Stimulated activated memory B cell treated with anti-CD40 and anti-IgM and Interleukin-4, amounts not matched to agents 10 μg/mL and 1 μg/mL and 100 μg/mL, for 72 hours (primary cell): Measurements from ENCODE around the gene PMIS2.
"Not testable (repeated sequence)": the region's sequence is repeated elsewhere in the genome, so short reads cannot be mapped to it uniquely, and the experiment has no call there.

Source experiments
- ATAC-seq: fragments of 150-1000 bp; cut with Tn5 transposase; 2 replicates; pipeline ENCODE4 v1.10.0; 2021
- H3K27ac Mint-ChIP-seq: one replicate; pipeline ENCODE4 v1.8.0; 2022; ENCODE audit warnings: mild to moderate bottlenecking, mixed read lengths
- H3K27me3 Mint-ChIP-seq: one replicate; pipeline ENCODE4 v1.8.0; 2022; ENCODE audit warnings: mixed read lengths
- H3K36me3 Mint-ChIP-seq: one replicate; pipeline ENCODE4 v1.8.0; 2022; ENCODE audit warnings: mixed read lengths
- H3K4me1 Mint-ChIP-seq: one replicate; pipeline ENCODE4 v1.8.0; 2022; ENCODE audit warnings: mixed read lengths
- H3K4me3 Mint-ChIP-seq: one replicate; pipeline ENCODE4 v1.8.0; 2022; ENCODE audit warnings: mild to moderate bottlenecking, moderate library complexity, mixed read lengths
- H3K9me3 Mint-ChIP-seq: one replicate; pipeline ENCODE4 v1.8.0; 2022; ENCODE audit warnings: mixed read lengths

PMIS2 gene

GRCh38 chr19:35562336-35562735 is 23.6 kb upstream of the PMIS2 start:
- no peak overlapping the region for H3K4me3 Mint-ChIP-seq
- no peaks in the 10 kb centered on the region for H3K36me3 Mint-ChIP-seq
- no peak for ATAC-seq
- H3K4me1 Mint-ChIP-seq, result peaks cover 22% of the 10 kb centered on the region
- no peak overlapping the region for H3K27ac Mint-ChIP-seq
- H3K27me3 Mint-ChIP-seq, result peaks cover 65% of the 10 kb centered on the region
- no peaks in the 10 kb centered on the region for H3K9me3 Mint-ChIP-seq

DNA sequence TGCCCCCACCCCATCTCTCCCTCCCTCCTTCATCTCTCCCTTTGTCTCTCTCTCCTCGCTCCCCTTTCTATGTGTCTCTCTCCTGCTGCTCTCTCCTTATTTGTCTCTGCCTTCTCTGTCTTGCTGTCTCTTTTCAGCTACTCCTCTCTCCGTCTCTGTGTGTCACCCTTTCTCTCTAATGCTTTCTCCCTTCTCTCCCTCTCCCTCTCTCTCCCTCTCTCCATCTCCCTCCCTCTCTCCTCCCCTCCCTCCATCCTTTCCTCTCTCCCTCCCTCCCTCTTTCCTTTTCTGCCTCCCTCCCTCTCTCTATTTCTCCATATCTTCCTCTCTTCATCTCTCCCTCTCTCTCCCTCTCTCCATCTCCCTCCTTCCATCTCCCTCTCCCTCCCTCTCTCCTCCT is 23.2 kb upstream of the PMIS2 start:
- H3K36me3 Mint-ChIP-seq, result no peaks in the 10 kb centered on the region
- peaks cover 61% of the 10 kb centered on the region for H3K27me3 Mint-ChIP-seq
- no peak overlapping the region for H3K4me3 Mint-ChIP-seq
- H3K4me1 Mint-ChIP-seq, result peaks cover 18% of the 10 kb centered on the region
- H3K9me3 Mint-ChIP-seq, result no peaks in the 10 kb centered on the region
- no peak for ATAC-seq
- no peak overlapping the region for H3K27ac Mint-ChIP-seq

- peaks cover 58% of the 10 kb centered on the region for H3K27me3 Mint-ChIP-seq
- H3K4me1 Mint-ChIP-seq, result peaks cover 15% of the 10 kb centered on the region
- no peak within 1 kb of the TSS for H3K27ac Mint-ChIP-seq
- H3K36me3 Mint-ChIP-seq, result no peaks in the 10 kb centered on the region
- no peak for ATAC-seq
- H3K4me3 Mint-ChIP-seq, result no peak within 1 kb of the TSS
- H3K9me3 Mint-ChIP-seq, result no peaks in the 10 kb centered on the region
Observed at GRCh38 chr19:35563207-35563829, 22.7 kb upstream of the PMIS2 start, which contains the start of gene ATP4A. Gene ATP4A (minus strand): TSS chr19:35563658. CDS start chr19:35563629, 29 bp downstream.

DNA sequence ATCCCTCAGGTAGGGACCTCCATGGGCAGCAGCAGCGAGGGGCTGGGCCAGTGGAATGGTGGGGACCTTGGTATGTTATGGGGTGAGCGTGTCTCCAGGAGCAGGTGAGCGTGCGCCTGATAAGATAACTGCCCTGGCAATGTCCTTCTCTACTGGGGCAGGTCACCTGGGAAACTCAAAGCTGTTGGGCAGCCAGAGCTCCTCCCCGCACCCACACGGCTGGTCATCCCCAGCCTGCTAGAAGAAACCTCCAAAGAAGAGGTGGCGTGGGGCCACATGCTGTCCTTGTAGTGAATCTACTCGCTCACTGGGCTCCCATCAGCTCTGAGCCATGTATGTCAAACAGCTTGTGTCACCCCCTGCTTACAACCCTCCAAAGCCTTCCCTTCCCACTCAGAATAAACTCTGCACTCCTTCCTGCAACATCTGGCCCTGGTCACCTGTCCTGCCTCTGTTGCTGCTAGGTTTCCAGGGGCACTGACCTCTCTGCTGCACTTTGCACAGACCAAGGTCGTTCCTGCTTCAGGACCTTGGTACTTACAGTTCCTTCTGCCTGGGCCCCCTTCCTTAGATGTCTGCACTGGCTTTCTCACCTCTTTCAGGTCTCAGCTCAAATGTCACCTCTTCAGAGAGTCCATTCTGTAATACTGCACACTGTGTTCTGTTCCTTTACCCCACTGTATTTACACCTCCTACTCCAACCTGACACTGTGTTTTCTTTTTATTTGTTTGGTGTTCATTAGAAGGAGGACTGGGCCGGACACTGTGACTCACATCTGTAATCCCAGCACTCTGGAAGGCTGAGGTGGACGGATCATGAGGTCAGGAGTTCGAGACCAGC is 20.7 kb upstream of the PMIS2 start:
- H3K4me3 Mint-ChIP-seq, result no peak overlapping the region
- peaks cover 61% of the 10 kb centered on the region for H3K27me3 Mint-ChIP-seq
- no peak overlapping the region for H3K27ac Mint-ChIP-seq
- no peaks in the 10 kb centered on the region for H3K36me3 Mint-ChIP-seq
- peaks cover under 1% of the 10 kb centered on the region for H3K4me1 Mint-ChIP-seq
- H3K9me3 Mint-ChIP-seq, result no peaks in the 10 kb centered on the region
- ATAC-seq, result peak; percentile 28

DNA sequence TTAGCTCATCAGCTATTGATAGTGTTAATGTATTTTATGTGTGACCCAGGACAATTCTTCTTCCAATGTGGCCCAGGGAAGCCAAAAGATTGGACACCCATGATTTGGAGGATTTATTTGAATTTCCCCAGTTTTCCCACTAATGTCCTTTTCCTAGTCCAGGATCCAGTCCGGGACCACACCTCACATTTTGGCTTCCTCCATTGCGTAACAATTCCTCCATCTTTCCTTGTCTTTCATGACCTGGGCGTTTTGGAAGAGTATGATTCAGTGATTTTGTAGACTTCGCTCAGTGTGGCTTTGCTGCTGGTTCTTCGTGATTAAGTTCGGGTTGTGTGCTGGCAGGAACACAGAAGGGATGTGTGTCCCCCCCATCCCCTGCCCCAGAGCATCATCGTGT is 19.2 kb upstream of the PMIS2 start:
- no peak overlapping the region for H3K27ac Mint-ChIP-seq
- H3K4me3 Mint-ChIP-seq, result no peak overlapping the region
- H3K4me1 Mint-ChIP-seq, result no peaks in the 10 kb centered on the region
- no peaks in the 10 kb centered on the region for H3K9me3 Mint-ChIP-seq
- H3K27me3 Mint-ChIP-seq, result peaks cover 61% of the 10 kb centered on the region
- no peak for ATAC-seq
- no peaks in the 10 kb centered on the region for H3K36me3 Mint-ChIP-seq

- Mint-ChIP-seq H3K4me3 (no peak overlapping the region), H3K27me3 (peaks cover 43% of the 10 kb centered on the region), H3K27ac (no peak overlapping the region), H3K9me3 (no peaks in the 10 kb centered on the region), H3K36me3 (no peaks in the 10 kb centered on the region), H3K4me1 (no peaks in the 10 kb centered on the region)
- ATAC-seq, result no peak
Observed at GRCh38 chr19:35569281-35569781, 16.6 kb upstream of the PMIS2 start.

DNA sequence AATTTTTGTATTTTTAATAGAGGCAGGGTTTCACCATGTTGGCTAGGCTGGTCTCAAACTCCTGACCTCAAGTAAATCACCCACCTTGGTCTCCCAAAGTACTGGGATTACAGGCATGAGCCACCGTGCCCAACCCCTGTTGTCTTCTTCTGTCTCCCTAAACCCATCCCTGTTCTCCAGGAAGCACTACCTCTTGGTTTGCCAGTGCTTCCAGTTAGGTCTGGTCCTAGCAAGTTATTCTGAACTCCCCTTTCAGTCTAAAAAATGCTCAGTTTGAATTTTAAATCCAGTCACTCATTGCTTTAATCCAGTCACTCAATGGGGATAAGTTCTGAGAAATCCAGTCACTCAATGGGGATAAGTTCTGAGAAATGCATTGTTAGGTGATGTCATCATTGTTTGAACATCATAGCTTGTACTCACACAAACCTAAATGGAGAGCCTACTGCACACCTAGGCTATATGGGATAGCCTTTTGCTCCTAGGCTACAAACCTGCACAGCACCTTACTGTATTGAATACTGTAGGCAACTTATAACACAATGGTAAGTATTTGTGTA is 14.5 kb upstream of the PMIS2 start:
- no peak for ATAC-seq
- Mint-ChIP-seq H3K27me3 (peaks cover 41% of the 10 kb centered on the region), H3K4me3 (no peak overlapping the region), H3K27ac (no peak overlapping the region), H3K9me3 (peaks cover 8% of the 10 kb centered on the region), H3K4me1 (no peaks in the 10 kb centered on the region), H3K36me3 (peaks cover 9% of the 10 kb centered on the region)

- Mint-ChIP-seq H3K9me3 (peaks cover 14% of the 10 kb centered on the region), H3K27ac (no peak overlapping the region), H3K4me1 (no peaks in the 10 kb centered on the region), H3K27me3 (peaks cover 18% of the 10 kb centered on the region), H3K4me3 (no peak overlapping the region), H3K36me3 (peaks cover 15% of the 10 kb centered on the region)
- no peak for ATAC-seq
Observed at GRCh38 chr19:35577918-35578317, 8.1 kb upstream of the PMIS2 start.

DNA sequence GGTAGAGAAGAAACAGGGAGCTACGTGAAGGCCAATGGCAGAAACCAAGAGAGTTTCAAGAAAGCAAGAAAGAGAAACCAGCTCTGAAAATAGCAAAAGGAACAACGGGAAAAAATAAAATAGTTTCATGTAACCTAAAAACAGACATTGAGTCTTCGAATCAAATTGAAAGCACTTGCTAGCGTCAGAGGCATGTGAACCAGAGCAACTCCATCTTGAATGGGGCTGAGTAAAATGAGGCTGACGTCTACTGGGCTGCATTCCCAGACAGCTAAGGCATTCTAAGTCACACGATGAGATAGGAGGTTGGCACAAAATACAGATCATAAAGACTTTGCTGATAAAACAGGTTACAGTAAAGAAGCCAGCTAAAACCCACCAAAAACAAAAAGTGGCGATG is 7.3 kb upstream of the PMIS2 start:
- peaks cover 26% of the 10 kb centered on the region for H3K27me3 Mint-ChIP-seq
- H3K36me3 Mint-ChIP-seq, result peaks cover 15% of the 10 kb centered on the region
- H3K4me1 Mint-ChIP-seq, result no peaks in the 10 kb centered on the region
- H3K27ac Mint-ChIP-seq, result no peak overlapping the region
- H3K4me3 Mint-ChIP-seq, result no peak overlapping the region
- H3K9me3 Mint-ChIP-seq, result peaks cover 14% of the 10 kb centered on the region
- no peak for ATAC-seq

- Mint-ChIP-seq H3K4me1 (no peaks in the 10 kb centered on the region), H3K4me3 (no peak overlapping the region), H3K9me3 (no peaks in the 10 kb centered on the region), H3K27me3 (peaks cover 44% of the 10 kb centered on the region), H3K36me3 (no peaks in the 10 kb centered on the region), H3K27ac (no peak overlapping the region)
- ATAC-seq, result no peak
Observed at GRCh38 chr19:35582760-35583159, 3.2 kb upstream of the PMIS2 start.

GRCh38 chr19:35587321-35587720 is 1.3 kb downstream of the PMIS2 start:
- no peaks in the 10 kb centered on the region for H3K36me3 Mint-ChIP-seq
- no peak overlapping the region for H3K4me3 Mint-ChIP-seq
- no peak for ATAC-seq
- H3K27me3 Mint-ChIP-seq, result peaks cover 44% of the 10 kb centered on the region
- H3K9me3 Mint-ChIP-seq, result no peaks in the 10 kb centered on the region
- H3K27ac Mint-ChIP-seq, result no peak overlapping the region
- no peaks in the 10 kb centered on the region for H3K4me1 Mint-ChIP-seq

DNA sequence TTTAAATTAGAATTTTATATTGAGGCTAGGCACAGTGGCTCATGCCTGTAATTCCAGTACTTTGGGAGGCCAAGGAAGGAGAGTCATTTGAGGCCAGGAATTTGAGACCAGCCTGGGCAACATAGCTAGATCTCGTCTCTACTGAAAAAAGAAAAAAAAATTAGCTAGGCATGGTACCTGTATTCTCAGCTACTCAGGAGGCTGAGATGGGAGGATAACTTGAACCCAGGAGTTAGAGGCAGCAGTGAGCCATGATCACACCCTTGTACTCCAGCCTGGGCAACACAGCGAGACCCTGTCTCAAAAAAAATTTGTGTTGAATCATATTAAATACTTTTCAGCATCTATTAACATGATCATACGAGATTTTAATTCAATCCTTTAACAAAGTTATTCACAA is 4.9 kb downstream of the PMIS2 start:
- no peaks in the 10 kb centered on the region for H3K9me3 Mint-ChIP-seq
- H3K4me1 Mint-ChIP-seq, result no peaks in the 10 kb centered on the region
- no peak for ATAC-seq
- H3K4me3 Mint-ChIP-seq, result no peak overlapping the region
- H3K27ac Mint-ChIP-seq, result no peak overlapping the region
- H3K27me3 Mint-ChIP-seq, result peaks cover 24% of the 10 kb centered on the region
- H3K36me3 Mint-ChIP-seq, result no peaks in the 10 kb centered on the region

GRCh38 chr19:35592226-35592625 is 6.3 kb downstream of the PMIS2 start:
- peaks cover 20% of the 10 kb centered on the region for H3K27me3 Mint-ChIP-seq
- no peak for ATAC-seq
- no peak overlapping the region for H3K4me3 Mint-ChIP-seq
- no peaks in the 10 kb centered on the region for H3K9me3 Mint-ChIP-seq
- H3K27ac Mint-ChIP-seq, result no peak overlapping the region
- H3K36me3 Mint-ChIP-seq, result no peaks in the 10 kb centered on the region
- peaks cover 6% of the 10 kb centered on the region for H3K4me1 Mint-ChIP-seq

DNA sequence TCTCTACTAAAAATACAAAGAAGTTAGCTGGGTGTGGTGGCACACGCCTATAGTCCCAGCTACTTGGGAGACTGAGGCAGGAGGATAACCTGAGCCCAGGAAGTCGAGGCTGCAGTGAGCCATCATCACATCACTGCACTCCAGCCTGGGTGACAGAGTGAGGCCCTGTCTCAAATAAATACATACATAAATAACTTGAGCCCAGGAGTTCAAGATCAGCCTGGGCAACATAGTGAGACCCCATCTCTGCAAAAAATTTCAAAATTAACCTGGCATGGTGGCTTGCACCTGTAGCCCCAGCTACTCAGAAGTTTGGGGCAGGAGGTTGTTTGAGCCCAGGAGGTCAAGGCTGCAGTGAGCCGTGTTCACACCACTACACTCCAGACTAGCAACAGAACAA is 9.1 kb downstream of the PMIS2 start:
- H3K9me3 Mint-ChIP-seq, ATAC-seq, H3K36me3 Mint-ChIP-seq, H3K4me3 Mint-ChIP-seq, H3K27ac Mint-ChIP-seq, H3K4me1 Mint-ChIP-seq: not testable (repeated sequence)
- H3K27me3 Mint-ChIP-seq, result peaks cover 42% of the 10 kb centered on the region

GRCh38 chr19:35595928-35596327 is 10.0 kb downstream of the PMIS2 start:
- H3K4me3 Mint-ChIP-seq, result no peak overlapping the region
- H3K27me3 Mint-ChIP-seq, result peaks cover 50% of the 10 kb centered on the region
- no peaks in the 10 kb centered on the region for H3K9me3 Mint-ChIP-seq
- ATAC-seq, result no peak
- no peaks in the 10 kb centered on the region for H3K36me3 Mint-ChIP-seq
- H3K4me1 Mint-ChIP-seq, result peaks cover 6% of the 10 kb centered on the region
- H3K27ac Mint-ChIP-seq, result no peak overlapping the region
